Stimulated activated CD8-positive, alpha-beta memory T cell treated with anti-CD3 and anti-CD28 coated beads, Interleukin-2, amount 100 ng/mL, for 1 hour (primary cell): ENCODE data around the gene ANKFN1.
"Not testable (repeated sequence)": the region's sequence is repeated elsewhere in the genome, so short reads cannot be mapped to it uniquely, and the experiment has no call there.

ENCODE experiments used
- DNase-seq, 2 donors: peaks; one replicate each; pipeline ENCODE4 v3.0.0-alpha.2; 2020; ENCODE audit warnings: low read depth in 2 of 2

Gene ANKFN1

DNA sequence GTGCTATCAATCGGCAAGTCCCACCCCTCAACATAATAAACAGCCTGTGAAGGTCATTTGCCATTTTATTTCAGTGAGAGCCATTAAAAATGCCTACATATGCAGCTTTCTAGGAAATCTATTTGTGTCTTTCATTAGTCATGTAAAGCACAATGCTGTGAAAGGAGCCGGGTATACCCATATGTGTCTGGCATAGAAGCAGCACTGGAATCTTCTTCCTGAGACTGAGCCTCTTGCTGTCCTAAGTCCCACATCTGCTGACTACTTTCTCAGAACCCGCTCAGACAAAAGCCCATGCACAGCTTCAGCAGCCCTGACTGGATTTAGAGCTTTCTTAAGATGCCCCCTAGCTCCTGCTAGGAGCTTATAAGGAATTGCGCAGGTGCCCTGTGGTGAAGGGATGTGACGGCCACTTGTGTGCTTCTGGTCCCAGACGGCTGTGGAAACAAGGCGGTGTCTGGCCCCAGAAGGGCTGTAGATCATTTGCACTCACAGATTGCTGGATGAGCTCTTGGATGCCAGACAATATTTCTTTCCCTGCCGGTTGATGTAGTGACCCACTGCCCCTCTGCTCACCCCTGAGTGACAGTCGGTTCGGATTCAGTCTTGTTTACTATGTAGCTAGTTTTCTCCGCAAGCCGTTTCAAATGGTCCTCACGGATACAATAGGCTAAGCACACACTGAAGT is 172.2 kb downstream of the ANKFN1 start:
- no peak for DNase-seq

GRCh38 chr17:56326001-56326359 is 172.7 kb downstream of the ANKFN1 start:
- no peak for DNase-seq

DNA sequence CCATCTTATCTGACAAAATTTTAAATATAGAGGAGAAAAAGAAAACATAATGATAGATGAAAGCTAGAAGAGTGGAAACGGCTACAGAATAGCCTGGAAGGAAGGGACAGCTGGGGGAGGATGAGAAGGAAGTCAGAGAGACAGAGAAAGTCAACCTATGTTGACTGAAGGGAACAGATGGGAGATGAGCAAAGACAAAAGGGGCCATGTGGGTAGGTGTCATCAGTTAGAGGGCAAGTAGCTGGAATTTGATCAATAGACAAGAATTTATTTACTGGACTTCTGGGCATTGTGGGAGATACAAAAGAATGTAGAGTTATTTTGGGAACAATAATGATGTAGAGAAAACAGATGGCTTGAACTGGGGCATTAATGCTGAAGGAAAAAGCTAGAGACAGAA is 194.4 kb downstream of the ANKFN1 start:
- DNase-seq = no peak

DNA sequence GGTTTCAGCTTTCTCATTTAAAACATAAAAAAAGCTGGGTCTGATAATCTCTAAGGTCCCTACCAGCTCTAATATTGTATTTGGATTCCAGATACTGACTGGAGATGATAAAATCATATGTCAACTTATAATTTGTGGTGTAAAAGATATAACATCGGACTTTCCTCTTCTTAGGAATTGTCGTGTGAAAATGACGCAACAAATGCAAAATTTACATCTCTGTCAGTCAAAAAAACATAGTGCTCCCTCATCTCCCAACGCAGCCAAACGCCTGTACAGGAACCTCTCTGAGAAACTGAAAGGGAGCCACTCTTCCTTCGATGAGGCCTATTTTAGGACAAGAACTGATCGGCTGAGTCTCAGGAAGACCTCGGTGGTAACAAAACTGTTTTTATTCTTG is 197.3 kb downstream of the ANKFN1 start:
- DNase-seq = no peak

DNA sequence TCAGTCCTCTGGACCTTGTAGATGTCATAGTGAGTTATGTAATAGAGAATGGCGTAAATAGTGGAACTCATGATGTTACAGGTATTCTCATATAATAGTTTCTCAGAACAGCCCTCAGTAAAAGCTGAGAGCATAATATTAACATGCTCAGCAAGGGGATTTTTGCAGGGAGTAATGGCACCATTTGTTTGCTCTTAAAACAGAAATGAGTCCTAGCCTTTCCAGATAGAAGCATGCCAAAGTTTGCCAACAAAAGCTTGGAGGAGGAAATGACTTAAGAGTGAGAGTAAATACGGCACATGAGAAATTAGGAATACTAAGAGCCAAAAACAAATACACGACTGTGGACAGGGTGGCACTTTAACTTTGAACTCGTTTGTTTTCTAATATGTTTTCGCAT is 198.4 kb downstream of the ANKFN1 start:
- DNase-seq = no peak

DNA sequence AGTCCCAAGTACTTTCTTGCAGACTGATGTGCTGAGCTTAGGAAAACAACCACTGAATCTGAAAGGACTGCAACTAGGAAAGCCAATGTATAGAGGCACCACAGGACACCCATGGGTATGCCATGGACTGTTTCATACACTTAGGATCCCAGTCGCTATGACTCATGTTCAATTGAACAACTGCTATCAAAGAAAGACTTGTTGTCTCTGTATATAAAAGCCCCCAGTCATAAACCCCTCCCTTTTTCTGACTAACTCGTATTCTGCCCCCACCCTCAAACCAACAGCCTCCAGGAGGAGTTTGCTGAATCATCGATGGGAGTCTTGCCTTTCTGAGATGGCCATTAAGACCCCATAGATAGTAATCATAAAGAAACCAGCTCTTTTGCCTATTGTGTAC is 205.4 kb downstream of the ANKFN1 start:
- no peak for DNase-seq

GRCh38 chr17:56359518-56359917 is 206.2 kb downstream of the ANKFN1 start:
- no peak for DNase-seq

- no peak for DNase-seq
Observed at GRCh38 chr17:56367366-56367765, 214.1 kb downstream of the ANKFN1 start.

GRCh38 chr17:56373981-56374833 is 220.9 kb downstream of the ANKFN1 start:
- no peak for DNase-seq

GRCh38 chr17:56389356-56389755 is 236.1 kb downstream of the ANKFN1 start:
- DNase-seq = no peak

DNA sequence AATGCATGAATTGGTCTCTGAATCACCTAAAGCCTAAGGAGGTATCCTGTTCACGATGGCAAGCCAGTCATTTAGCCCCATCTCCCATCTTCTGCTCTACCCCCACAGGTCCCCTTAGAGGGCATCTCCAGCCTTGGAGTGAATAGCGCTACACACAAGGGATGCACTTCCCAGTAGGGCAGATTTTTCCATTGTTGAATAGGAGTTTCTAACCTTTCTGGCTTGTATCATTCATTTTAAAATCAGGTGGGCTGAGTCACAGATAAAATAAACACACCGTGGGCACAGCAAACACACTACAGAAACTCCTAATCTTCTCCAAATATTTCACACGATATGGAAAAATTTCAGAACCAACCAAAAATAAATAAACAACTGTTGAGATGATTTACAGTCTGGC is 239.0 kb downstream of the ANKFN1 start:
- no peak for DNase-seq

DNA sequence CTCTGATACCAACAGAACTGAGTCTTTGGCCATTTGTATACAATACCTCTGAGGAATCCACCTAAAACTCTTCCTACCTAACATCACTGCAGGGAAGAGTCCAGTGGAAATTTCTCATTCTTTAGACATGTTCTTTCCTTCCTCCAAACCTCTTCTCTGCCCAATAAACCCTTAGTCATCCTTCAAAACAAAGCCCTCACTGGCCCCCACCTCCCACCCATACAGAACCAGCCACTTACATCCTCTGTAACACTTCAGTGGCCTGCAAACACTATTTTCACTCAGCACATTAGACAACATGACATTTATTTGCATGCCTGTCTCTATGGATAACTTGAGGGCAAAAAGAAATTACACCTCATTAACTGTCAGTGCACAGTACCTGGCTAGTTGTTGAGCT is 239.9 kb downstream of the ANKFN1 start:
- no peak for DNase-seq

GRCh38 chr17:56395787-56396186 is 242.5 kb downstream of the ANKFN1 start:
- no peak for DNase-seq

GRCh38 chr17:56407086-56407485 is 253.8 kb downstream of the ANKFN1 start:
- DNase-seq = no peak

- DNase-seq = not testable (repeated sequence)
Observed at GRCh38 chr17:56412356-56412755, 259.1 kb downstream of the ANKFN1 start.

DNA sequence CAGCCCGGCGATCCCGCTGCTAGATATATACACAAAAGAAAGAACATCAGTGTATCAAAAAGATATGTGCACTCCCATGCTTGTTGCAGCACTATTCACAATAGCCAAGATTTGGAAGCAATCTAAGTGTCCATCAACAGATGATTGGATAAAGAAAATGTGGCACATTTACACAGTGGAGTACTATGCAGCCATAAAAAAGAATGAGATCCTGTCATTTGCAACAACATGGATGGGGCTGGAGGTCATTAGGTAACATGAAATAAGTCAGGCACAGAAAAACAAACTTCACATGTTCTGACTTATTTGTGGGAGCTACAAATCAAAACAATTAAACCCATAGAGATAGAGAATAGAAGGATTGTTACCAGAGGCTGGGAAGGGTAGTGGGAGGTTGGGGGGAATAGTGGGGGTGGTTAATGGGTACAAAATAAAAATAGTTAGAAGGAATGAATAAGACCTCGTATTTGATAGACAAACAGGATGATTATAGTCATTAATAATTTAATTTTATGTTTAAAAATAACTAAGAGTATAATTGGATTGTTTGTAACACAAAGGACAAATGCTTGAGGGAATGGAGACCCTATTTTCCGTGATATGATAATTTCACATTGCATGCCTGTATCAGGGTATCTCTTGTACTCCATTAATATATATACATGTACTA is 263.5 kb downstream of the ANKFN1 start:
- no peak for DNase-seq

DNA sequence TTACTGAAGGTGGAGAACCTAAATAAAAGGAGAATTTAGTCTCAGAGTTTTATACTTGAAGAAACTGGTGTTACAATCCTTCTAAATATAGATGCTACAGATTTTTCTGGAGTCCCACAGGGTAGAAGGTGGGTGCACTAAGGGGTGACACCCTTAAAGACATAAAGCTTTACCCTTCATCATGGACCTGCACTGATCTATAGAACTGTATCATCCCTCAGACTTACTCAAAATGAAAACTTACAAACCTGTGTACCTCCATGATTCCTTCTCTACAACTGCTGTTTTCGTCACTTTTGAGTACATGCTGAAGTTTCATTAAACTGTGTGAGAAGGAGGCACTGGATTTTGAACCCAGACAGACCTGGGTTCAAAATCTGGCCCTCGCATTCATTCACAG is 270.7 kb downstream of the ANKFN1 start:
- DNase-seq = no peak

DNA sequence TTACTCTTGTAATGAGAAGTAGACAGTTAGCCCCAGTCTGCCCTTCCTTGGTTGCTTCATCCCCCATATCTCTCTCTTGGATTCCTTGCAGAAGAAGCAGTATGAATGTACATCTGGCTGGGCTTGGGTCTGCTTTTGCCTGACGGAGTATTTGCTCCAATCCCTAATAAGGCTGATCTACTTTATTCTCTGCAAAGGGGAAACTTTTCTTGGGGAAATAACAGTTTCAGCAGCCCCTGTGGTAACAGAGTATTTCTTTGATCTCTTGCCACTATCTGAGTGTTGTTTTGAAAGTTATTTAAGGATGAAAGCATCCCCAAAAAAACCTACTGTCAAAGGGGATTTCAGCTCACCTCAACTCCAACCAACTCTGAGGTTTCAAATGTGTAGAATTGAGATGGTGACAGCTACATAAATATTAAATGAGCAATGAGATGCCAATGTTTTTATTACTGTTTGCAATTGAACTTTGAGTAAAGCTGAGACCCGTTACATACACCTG is 271.3 kb downstream of the ANKFN1 start:
- no peak for DNase-seq

GRCh38 chr17:56425483-56425882 is 272.2 kb downstream of the ANKFN1 start:
- DNase-seq = no peak

DNA sequence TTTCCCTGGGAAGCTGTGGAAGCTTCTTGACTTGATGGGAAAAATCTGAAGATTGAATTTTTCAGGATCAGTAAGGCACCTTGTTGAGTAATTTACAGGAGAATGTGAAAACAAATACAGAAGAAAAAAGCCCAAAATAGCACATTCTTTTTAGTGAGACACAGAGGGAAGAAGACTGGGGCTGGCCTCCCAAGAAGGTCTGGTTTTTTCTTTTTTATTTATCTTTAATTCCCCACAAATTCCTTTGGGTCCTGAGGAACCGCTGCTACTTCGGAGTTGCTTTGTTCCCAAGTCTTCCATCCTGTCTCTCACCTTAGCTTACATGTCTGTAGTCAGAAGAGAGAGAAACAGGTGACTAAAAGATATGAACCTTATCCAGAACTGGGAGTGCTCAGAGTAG is 273.6 kb downstream of the ANKFN1 start:
- DNase-seq = no peak

DNA sequence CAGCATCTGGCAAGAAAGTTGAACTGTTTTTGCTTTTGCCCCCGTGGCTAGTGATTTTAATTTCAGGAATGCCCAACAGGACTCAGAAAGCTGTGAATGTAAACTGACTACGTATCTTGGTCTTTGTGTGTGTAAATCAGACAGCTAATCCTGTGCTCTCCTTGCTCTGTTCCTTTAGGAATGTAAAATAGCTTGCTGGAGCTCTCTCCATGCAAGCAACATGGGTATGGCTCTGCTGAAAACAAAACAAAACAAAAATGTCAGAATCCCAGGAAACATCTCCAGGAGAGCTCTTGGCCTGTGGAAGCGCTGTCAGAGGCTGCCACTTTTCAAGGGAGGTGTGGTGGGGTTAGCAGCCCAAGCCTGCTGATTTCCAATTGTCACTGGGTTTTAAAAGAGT is 278.5 kb downstream of the ANKFN1 start:
- no peak for DNase-seq

DNA sequence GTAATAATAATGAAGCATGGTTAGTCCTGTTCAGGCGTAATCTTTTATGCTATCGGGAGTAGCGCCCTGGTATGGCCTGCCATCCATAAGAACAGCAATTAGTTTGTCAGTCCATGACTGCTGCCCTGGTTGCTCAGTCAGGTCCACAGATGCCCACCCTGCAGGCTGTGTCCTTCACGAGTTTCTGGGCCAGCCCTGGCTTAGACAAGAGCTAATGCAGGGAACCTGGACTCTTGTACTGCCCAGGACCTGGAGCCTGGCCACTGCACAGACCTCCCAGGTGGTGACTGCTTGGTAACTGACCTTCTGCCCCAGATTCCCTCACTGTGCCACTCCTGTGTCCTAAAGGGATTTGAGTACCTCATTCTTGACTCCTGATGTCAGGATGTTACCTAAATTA is 279.2 kb downstream of the ANKFN1 start:
- DNase-seq = no peak

- DNase-seq = no peak
Observed at GRCh38 chr17:56434610-56435009, 281.3 kb downstream of the ANKFN1 start.
